Esophagus muscularis mucosa (tissue), 4 donors: ENCODE results near the gene LDB3. TPM values are rescaled to one million over a fixed set of nuclear protein-coding genes. Genes with fewer than 3 reads are reported as not detected.
A peak's percentile ranks its signal among the peaks of the same experiment; 100 is the strongest.

ENCODE experiments used
- DNase-seq: peaks from one replicate; pipeline ENCODE4 v3.0.0-alpha.2; 2017; ENCODE audit errors: extremely low spot score
- H3K27ac ChIP-seq, 4 donors: fragments of 200-600 bp; sonication (generic); replicated peaks in 1 of 4; 1 replicate in 3 of 4; 2 replicates in 1 of 4; pipeline ENCODE4 v1.5.1; 2016 to 2019; ENCODE audit warnings: mild to moderate bottlenecking in 1 of 4
- H3K27me3 ChIP-seq, 4 donors: fragments of 200-600 bp; sonication (generic); one replicate each; pipeline versions ENCODE4 v1.5.1 to v1.6.0; 2016 to 2019
- H3K36me3 ChIP-seq, 4 donors: fragments of 200-600 bp; sonication (generic); one replicate each; pipeline ENCODE4 v1.5.1; 2016 to 2019
- H3K4me1 ChIP-seq, 4 donors: fragments of 200-600 bp; sonication (generic); one replicate each; pipeline ENCODE4 v1.5.1; 2016 to 2019
- H3K4me3 ChIP-seq, 4 donors: fragments of 200-600 bp; sonication (generic); 1 replicate in 2 of 4; 2 replicates in 2 of 4; pipeline ENCODE4 v1.5.1; 2016 to 2019; ENCODE audit warnings: mild to moderate bottlenecking in 4 of 4, moderate library complexity in 1 of 4
- H3K9me3 ChIP-seq, 4 donors: fragments of 200-600 bp; sonication (generic); 1 replicate in 3 of 4; 2 replicates in 1 of 4; pipeline ENCODE4 v1.5.1; 2016 to 2019
- CTCF ChIP-seq, 3 experiments: fragments of 200-600 bp in 2 of 3; fragments of 450-650 bp in 1 of 3; sonication (generic) in 2 of 3; IDR thresholded peaks; one replicate each; pipeline ENCODE4 v1.5.1; 2017 to 2019; ENCODE audit warnings: antibody characterized with exemption in 3 of 3, mild to moderate bottlenecking in 2 of 3, moderate library complexity in 1 of 3
- EP300 ChIP-seq: sonication (generic); formaldehyde crosslinking; IDR thresholded peaks from one replicate; pipeline ENCODE4 v1.6.1; 2017; ENCODE audit warnings: antibody characterized with exemption
- POLR2A ChIP-seq: fragments of 450-650 bp; IDR thresholded peaks from one replicate; pipeline ENCODE4 v1.6.1; 2017; ENCODE audit warnings: antibody characterized with exemption, moderate library complexity, mild to moderate bottlenecking, low read depth
- POLR2AphosphoS5 ChIP-seq, 2 donors: sonication (generic); formaldehyde crosslinking; IDR thresholded peaks; one replicate each; pipeline ENCODE4 v1.6.1; 2017; ENCODE audit warnings: antibody characterized with exemption in 2 of 2
- WGBS: methylation state at CpG from one replicate; pipeline ENCODE4 v1.1.5; 2018; 5-methylcytosine and 5-hydroxymethylcytosine counted together
- intact Hi-C: fragments of 100-400 bp; cut with DNase I; formaldehyde crosslinking; loops from one replicate; pipeline ENCODE4 v1.15.1; 2023
- total RNA-seq, 4 donors: library from RNA; depleted of rRNA; stranded (reverse); fragments of >200 nt; gene quantifications; one replicate each; pipeline versions ENCODE4 v1.1.0 to v1.2.1, GENCODE V29; 2016

The LDB3 gene
- total RNA-seq, 4 donors from 2014 or later: 12.6 to 42.3 (median 21.6) TPM

GRCh38 chr10:86708068-86708782 lies 39.9 kb downstream of the LDB3 start:
- Histone ChIP-seq H3K27ac (peak overlapping the region; percentile 94 to 99 (median 98)), H3K4me1 (peaks cover 26 to 33% (median 29%) of the 10 kb centered on the region in 4 donors), H3K9me3 (no peaks in the 10 kb centered on the region), H3K36me3 (peaks cover 0 to 52% (median 39%) of the 10 kb centered on the region in 4 donors), H3K27me3 (no peaks in the 10 kb centered on the region), H3K4me3 (no peak overlapping the region)
- intact Hi-C loops: no loop called here
- TF ChIP-seq EP300: no peak
- no peak for TF ChIP-seq CTCF (IDR thresholded peaks at IDR 0.05)
- no peak for TF ChIP-seq POLR2AphosphoS5 (IDR thresholded peaks at IDR 0.05)
- TF ChIP-seq POLR2A: no peak
- WGBS: 86% methylated on average over 6 of the region's 8 CpGs
- no peak for DNase-seq

DNA sequence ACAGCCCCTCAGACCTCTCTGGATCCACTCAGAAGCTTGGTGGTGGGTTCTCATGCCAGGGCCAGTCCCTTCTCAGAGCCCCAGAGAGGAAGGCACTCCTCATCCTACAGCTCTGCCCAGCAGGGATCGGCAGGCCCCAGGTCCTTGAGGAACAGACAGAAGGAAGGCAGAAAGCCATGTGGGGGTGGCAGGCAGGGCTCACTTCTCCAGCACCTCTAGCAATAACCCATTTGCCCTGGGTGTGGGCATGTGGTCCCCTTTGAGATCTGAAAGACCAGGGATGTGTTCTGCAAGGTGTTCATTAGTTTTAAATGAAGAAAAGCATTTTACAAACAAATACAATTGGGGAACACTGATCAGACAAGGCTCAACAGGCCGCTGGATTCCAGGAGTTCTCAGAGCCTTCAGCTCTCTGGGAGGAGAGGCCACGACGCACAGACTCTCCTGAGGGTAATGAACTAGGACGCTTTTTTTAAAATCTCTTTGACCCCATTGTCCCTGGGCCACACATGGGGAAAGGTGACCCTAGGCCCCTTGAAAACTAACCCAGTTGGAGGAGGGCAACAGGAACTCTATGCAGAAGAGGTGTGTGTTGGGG lies 40.6 kb downstream of the LDB3 start:
- Histone ChIP-seq H3K9me3 (no peaks in the 10 kb centered on the region), H3K36me3 (peaks cover 0 to 56% (median 37%) of the 10 kb centered on the region in 4 donors), H3K27me3 (no peaks in the 10 kb centered on the region), H3K4me3 (no peak overlapping the region), H3K4me1 (peaks cover 26 to 33% (median 29%) of the 10 kb centered on the region in 4 donors), H3K27ac (peak overlapping the region; percentile 94 to 99 (median 98))
- no peak for DNase-seq
- intact Hi-C loops: loop anchor here (1.0 kb wide), 1 partner anchor 190 kb away; no protein-coding TSS in a partner anchor
- TF ChIP-seq EP300 (no peak), POLR2A (no peak), CTCF (IDR thresholded peaks at IDR 0.05) (no peak), POLR2AphosphoS5 (IDR thresholded peaks at IDR 0.05) (no peak)
- 64% methylated on average over 5 of the region's 5 CpGs for WGBS

GRCh38 chr10:86709396-86710185 lies 41.3 kb downstream of the LDB3 start:
- Histone ChIP-seq H3K4me3 (no peak overlapping the region), H3K36me3 (peaks cover 0 to 56% (median 37%) of the 10 kb centered on the region in 4 donors), H3K4me1 (peaks cover 26 to 33% (median 29%) of the 10 kb centered on the region in 4 donors), H3K27ac (peak overlapping the region; percentile 94 to 99 (median 98)), H3K9me3 (no peaks in the 10 kb centered on the region), H3K27me3 (no peaks in the 10 kb centered on the region)
- TF ChIP-seq EP300 (no peak), CTCF (IDR thresholded peaks at IDR 0.05) (no peak), POLR2AphosphoS5 (IDR thresholded peaks at IDR 0.05) (no peak), POLR2A (no peak)
- WGBS: 93% methylated on average over 11 of the region's 16 CpGs
- no peak for DNase-seq
- intact Hi-C loops: loop anchor here (1.0 kb wide), 1 partner anchor 190 kb away; no protein-coding TSS in a partner anchor

DNA sequence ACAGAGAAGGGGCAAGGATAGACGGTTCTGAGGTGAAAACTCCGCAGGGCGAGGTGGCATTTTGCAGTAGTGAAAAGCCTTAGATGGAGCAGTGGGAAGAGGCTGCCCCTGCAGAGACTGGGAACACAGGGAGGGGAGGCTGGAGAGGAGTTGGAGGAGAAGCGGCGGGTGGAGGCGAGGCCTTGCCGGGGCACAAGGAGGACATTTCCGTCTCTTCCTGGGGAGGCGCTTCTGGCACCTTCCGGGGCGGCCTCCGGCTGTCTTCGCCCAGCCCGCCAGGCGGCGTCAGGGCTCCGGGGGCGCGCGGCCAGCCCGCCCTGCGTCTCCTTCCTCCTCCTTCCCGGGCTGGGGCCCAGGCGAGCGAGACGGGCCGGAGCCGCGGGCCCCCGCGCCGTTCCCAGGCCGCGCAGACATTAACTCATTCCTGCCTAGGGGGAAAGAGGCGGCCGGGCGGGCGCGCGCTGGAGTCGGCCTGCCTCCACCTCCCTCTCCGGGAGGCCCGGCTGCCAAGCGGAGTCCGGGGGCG lies 42.7 kb downstream of the LDB3 start:
- TF ChIP-seq POLR2AphosphoS5 (IDR thresholded peaks at IDR 0.05): peak; percentile 78 to 88
- no peak for TF ChIP-seq EP300
- TF ChIP-seq CTCF (IDR thresholded peaks at IDR 0.05): peak; percentile 85 to 94 (median 89)
- peak; percentile 11 for TF ChIP-seq POLR2A
- intact Hi-C loops: no loop called here
- H3K9me3 ChIP-seq: no peaks in the 10 kb centered on the region
- no peaks in the 10 kb centered on the region for H3K27me3 ChIP-seq
- H3K36me3 ChIP-seq: peaks cover 0 to 48% (median 34%) of the 10 kb centered on the region in 4 donors
- WGBS: 23% methylated on average over 8 of the region's 46 CpGs
- H3K4me1 ChIP-seq: peaks cover 17 to 45% (median 32%) of the 10 kb centered on the region in 4 donors
- H3K4me3 ChIP-seq: peak overlapping the region; percentile 76 to 87 (median 86)
- peak; percentile 95 for DNase-seq
- H3K27ac ChIP-seq: peak overlapping the region; percentile 94 to 99 (median 98)
